Fibroblast of the conjunctiva (primary cell): Measurements from ENCODE around the gene SPINT4.

Experiments
- DNase-seq: peaks from one replicate; pipeline ENCODE4 v3.0.0-alpha.2; 2010; ENCODE audit warnings: low read depth

The SPINT4 gene

GRCh38 chr20:45765307-45765875, 43.2 kb downstream of the SPINT4 start:
- no peak for DNase-seq

- DNase-seq = no peak
Measured at GRCh38 chr20:45765980-45766379, 43.8 kb downstream of the SPINT4 start.

- no peak for DNase-seq
Measured at GRCh38 chr20:45768479-45768878, 46.3 kb downstream of the SPINT4 start.

DNA sequence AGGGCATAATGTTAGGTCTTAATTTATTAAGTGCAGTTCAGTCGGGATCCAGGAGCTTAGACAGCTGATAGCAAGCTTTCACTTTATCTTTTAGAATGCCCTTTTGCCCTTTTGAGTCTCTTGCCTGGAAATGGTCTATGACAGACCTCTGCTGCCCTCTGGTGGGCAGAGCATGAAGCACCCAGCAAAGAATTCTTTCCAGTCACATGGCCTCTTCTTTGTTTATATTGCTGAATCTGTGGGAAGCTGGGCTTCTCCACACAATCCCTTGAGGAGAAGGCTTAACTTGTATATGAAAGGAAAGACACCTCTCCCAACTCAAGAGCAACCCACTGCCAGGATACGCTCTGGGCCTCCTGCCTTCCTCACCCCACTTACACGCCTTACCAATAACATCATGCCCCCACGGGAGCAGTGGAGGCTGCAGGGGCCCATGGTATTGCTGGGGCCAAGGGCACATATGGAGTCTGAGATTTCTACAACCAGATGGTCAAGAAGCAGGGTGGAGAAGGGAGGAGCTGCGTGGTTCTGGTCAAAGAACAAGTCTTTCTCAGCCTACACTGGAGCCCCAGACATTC, 49.1 kb downstream of the SPINT4 start:
- peak; percentile 81 for DNase-seq

- DNase-seq = no peak
Measured at GRCh38 chr20:45772693-45773092, 50.5 kb downstream of the SPINT4 start.

GRCh38 chr20:45774945-45775344, 52.8 kb downstream of the SPINT4 start:
- no peak for DNase-seq

DNA sequence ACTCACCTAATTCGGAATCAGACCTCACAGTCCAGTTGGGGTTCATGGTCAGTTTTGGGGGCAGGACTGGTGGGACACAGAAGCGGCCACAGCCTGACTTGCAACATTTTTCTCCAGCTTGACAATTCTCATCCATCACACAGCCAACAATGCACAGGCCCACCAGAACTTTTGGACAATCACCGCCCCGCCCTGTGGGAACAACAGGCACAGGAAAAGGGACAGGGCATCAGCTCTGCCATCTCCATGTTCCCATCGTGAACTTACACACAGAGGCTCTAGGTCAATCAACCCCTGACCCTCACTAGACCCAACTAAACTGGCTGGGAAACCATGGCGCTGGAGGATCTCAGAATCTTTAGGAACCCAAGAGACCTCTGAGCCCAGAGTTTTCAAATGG, 53.3 kb downstream of the SPINT4 start:
- no peak for DNase-seq
